Measurements from ENCODE around the gene FMNL2.

Gene FMNL2

GRCh38 chr2:152426801-152427200, 91.8 kb downstream of the FMNL2 start:
- no peak for DNase-seq (ENCODE audit: low spot score)

DNA sequence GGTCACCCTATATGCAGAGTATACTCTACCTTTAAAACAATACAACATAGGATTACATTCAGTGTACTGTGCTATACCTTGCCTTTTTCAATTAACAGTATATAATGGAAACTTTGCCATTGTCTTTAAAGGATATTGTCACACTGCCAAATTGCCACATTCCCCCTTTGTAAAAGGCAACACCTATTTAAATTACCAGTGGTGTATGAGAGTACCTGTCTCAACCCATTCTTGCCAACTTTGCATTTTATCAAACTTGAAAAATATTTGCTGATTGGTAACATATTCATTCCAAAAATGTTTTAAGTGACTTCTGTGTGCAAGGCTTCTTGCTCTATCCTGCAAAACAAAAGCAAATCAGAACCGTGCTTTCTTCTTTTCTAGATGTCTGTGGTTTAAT, 92.9 kb downstream of the FMNL2 start:
- DNase-seq (ENCODE audit: low spot score) = no peak

DNA sequence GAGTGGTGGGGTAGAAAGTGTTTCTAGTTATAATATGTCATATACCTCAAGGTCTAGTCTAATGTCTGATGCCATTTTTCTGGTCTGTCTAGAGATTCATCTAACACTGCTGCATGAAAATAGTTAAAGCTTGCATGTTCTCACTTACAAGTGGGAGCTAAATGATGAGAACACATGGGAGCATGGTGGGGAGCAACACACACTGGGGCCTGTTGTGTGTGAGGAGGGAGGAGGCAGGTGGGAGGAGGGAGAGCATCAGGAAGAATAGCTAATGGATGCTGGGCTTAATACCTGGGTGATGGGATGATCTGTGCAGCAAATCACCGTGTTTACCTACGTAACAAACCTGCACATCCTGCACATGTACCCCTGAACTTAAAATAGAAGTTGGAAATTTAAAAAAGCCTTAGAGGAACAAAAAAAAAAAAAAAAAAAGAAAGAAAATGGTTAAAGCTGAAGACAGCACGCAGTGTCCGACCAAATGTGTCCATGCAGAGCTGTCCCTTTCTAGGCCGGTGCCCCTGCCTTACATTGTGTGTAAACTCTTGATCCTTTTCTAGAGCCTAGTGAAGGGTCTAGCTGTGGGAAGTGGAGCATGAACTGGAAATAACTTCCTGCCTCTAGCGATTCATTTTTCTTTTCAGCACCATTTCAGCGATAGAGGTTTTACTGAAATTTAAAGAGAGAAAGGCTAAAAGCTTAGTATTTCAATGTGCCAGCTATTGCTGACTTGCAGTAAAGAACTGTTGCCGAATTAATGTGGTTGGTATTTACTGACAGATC, 94.0 kb downstream of the FMNL2 start:
- no peak for DNase-seq (ENCODE audit: low spot score)

DNA sequence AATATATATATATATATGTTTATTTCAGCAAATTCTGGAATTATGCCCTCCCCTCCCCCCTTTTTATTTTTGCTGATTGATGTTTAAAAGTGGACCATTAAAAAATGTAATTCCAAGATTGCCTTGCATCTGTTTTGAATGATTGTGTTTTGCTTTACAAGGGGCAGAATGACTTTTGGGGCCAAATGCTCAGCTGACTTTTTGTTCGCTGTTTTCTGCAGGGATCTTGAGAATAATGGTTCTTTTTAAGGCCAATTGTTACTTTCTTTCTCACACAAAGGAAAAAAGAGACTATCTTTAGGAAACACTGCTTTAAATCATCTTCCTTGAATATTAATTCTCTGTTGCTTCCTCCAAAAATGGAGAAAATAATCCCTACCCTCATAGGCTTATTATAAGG, 95.9 kb downstream of the FMNL2 start:
- DNase-seq (ENCODE audit: low spot score) = no peak

GRCh38 chr2:152431370-152432098, 96.6 kb downstream of the FMNL2 start:
- no peak for DNase-seq (ENCODE audit: low spot score)

- DNase-seq (ENCODE audit: low spot score) = peak; percentile 83
These were observed 97.3 kb downstream of the FMNL2 start for GRCh38 chr2:152432206-152432653.

GRCh38 chr2:152432765-152433164, 97.8 kb downstream of the FMNL2 start:
- no peak for DNase-seq (ENCODE audit: low spot score)

- DNase-seq (ENCODE audit: low spot score) = no peak
These were observed 98.3 kb downstream of the FMNL2 start for GRCh38 chr2:152433289-152433688.

GRCh38 chr2:152433791-152434190, 98.8 kb downstream of the FMNL2 start:
- no peak for DNase-seq (ENCODE audit: low spot score)

GRCh38 chr2:152434395-152435182, 99.6 kb downstream of the FMNL2 start:
- DNase-seq (ENCODE audit: low spot score) = no peak

GRCh38 chr2:152436148-152436547, 101.2 kb downstream of the FMNL2 start:
- DNase-seq (ENCODE audit: low spot score) = no peak

DNA sequence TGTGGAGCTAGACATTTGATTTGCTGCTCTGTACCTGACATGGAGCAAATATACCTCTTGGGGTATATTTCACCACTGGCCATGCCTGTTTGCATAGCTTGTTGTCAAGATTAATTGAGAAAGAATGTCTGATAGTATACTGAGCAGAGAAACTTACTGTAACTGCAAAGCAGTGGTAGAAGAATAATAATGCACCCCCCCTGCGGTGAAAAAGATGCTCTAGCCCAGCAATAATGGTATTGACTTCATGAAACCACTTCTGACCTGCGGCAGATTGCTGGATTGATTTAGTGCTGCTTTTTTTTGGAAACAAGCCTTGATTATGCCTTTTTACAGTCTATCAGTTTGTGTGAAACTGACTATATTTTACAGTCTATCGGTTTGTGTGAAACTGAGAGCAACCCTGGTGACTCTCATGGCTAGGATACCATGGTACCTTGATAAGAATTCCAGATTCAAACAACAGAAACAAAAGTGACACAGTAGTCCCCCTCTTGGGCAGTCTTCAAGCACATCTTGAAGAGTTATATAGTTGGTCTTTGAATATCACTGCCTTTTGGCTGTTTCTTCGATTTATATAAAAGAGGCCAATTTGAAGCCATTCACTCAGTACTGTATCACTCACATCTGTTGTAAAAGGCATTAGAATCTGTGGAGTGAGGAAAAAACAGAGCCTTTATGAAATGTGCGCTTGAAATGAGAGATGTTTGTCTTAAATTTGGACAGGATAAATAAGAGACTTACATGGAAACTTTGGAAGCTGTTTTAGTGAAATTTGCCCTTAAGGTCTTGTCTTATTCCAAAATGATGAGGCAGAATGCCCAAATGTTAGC, 102.5 kb downstream of the FMNL2 start:
- no peak for DNase-seq (ENCODE audit: low spot score)

- no peak for DNase-seq (ENCODE audit: low spot score)
These were observed 105.1 kb downstream of the FMNL2 start for GRCh38 chr2:152440049-152440448.

DNA sequence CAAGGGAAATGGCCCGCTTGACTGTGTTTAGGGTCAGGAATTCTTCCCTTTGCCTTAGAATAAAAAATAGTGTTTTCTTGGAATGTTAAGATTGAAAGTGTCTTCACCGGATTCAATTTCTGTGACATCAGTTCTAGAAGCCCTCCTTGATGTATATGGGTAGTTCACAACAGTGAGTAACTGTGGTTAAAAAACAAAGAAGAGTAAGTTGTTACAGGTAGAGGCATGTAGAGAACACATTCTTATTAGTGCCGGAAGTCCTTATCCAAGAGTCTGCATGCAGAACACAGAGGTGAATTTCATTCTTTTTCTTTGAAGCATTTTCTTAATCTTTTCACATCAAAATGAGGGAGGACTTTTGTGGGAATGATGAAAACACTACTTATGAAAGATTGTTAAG, 105.5 kb downstream of the FMNL2 start:
- DNase-seq (ENCODE audit: low spot score) = no peak

DNA sequence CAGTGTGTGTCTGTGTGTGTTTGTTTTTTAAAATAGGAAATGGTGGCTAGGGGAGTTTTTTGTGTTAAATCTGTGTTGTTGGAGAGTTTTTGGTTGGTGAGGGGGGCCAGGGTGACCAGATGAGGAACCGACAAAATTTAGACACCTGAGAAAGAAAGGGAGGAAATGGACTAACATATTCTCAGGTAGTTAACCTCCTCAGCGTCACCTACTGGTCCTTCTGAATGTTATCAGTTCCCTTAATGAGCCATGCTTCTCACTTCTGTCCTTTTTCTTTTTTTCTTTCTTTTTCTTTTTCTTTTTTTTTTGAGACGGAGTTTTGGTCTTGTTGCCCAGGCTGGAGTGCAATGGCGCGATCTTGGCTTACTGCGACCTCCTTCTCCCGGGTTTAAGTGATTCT, 107.0 kb downstream of the FMNL2 start:
- no peak for DNase-seq (ENCODE audit: low spot score)

- DNase-seq (ENCODE audit: low spot score) = peak; percentile 45
These were observed 108.8 kb downstream of the FMNL2 start for GRCh38 chr2:152443771-152444170.

DNA sequence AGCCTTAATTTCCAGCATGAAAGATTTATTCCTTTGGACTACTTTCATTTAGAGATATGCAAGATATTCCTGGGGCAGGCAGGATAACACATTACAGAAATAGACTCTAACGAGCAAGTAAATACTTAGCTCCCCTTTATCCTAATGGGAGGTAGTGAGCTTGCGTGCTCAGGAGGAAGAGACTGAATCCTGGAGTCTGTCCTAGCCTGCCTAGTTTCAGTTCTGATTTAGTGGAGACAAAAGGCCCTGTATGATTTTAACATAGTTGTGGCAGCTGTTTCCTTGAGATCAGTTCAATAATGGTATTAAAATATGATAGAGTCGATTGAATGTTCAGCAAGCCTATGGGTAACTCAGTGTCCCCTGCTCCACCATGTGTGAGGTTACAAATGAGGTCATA, 109.5 kb downstream of the FMNL2 start:
- no peak for DNase-seq (ENCODE audit: low spot score)

DNA sequence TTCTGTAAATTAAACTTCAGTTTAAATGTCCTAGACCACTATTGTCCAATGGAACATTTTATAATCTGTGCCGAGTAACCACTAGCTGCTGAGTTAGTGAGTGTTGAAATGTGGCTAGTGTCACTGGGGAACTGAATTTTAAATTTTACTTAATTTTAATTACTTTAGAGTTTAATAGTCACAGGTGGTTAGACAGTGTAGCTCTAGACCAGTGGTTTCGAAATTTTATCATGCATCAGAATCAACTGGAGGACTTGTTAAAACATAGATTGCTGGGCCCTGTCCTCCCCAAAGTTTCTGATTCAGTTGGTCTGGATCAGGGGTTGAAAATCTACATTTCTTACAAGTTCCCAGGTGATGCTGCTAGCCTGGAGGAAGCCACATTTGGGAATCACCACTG, 110.4 kb downstream of the FMNL2 start:
- no peak for DNase-seq (ENCODE audit: low spot score)

- DNase-seq (ENCODE audit: low spot score) = peak; percentile 93
These were observed 110.8 kb downstream of the FMNL2 start for GRCh38 chr2:152445791-152446201.

GRCh38 chr2:152446213-152446612, 111.2 kb downstream of the FMNL2 start:
- DNase-seq (ENCODE audit: low spot score) = no peak

DNA sequence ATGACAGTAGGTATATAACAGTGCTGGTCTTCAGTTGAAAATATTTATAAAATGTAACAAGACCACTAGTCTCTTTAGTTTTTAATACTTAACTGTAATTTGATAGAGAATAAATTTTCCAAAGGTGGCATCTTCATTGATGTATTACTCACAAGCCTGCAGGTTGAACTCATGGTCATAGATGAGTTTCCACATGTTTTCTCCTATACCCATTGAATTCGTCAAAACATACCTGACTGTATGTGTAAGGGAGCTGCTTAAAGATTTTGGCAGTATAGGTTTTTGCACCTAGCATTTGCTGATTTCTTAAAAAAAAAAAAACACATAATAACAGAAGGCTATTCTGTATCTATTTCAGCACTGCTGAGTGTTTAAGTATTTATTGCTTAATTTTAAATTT, 112.9 kb downstream of the FMNL2 start:
- DNase-seq (ENCODE audit: low spot score) = no peak

GRCh38 chr2:152448606-152449005, 113.6 kb downstream of the FMNL2 start:
- DNase-seq (ENCODE audit: low spot score) = no peak
